ENCODE data around the gene INAVA. TPM values are rescaled to one million over a fixed set of nuclear protein-coding genes. Genes with fewer than 3 reads are reported as not detected.

INAVA gene
- total RNA-seq, result under 0.01 and 0.09 TPM in 2 replicates

GRCh38 chr1:200894712-200895442 lies at the start of gene INAVA:
Gene INAVA (plus strand): TSS chr1:200894900. CDS start chr1:200898401, 3,501 bp downstream.

GRCh38 chr1:200872446-200873115 lies 22.1 kb upstream of the INAVA start, which contains the start of gene GPR25:
Gene GPR25 (plus strand): TSS chr1:200872981. CDS start chr1:200873038, 57 bp downstream.

Other genes starting within 250 kb of the INAVA start
- 14.8 and 15.4 TPM in 2 replicates for gene DDX59, start 225.0 kb upstream of the INAVA start, total RNA-seq
- gene CAMSAP2, start 156.0 kb upstream of the INAVA start, total RNA-seq, result 20.0 and 22.1 TPM in 2 replicates
- gene GPR25, start 21.9 kb upstream of the INAVA start, total RNA-seq, result not detected in 2 replicates
- gene KIF21B, start 128.8 kb downstream of the INAVA start, total RNA-seq, result 0.09 TPM in 1 of 2 replicates, not detected in the other
- gene CACNA1S, start 217.5 kb downstream of the INAVA start, total RNA-seq, result not detected in 2 replicates
- gene ASCL5, start 232.3 kb downstream of the INAVA start, total RNA-seq, result not detected in 2 replicates